ENCODE results near the gene APPL1.
"Not testable (repeated sequence)": the region's sequence is repeated elsewhere in the genome, so short reads cannot be mapped to it uniquely, and the experiment has no call there.

Gene APPL1

GRCh38 chr3:57274845-57275244 lies 47.3 kb downstream of the APPL1 start:
- DNase-seq, result no peak

- no peak for DNase-seq
Measured at GRCh38 chr3:57275393-57275792, 47.9 kb downstream of the APPL1 start.

GRCh38 chr3:57278237-57278636 lies 50.7 kb downstream of the APPL1 start:
- DNase-seq, result no peak

- DNase-seq, result no peak
Measured at GRCh38 chr3:57279685-57280084, 52.2 kb downstream of the APPL1 start.

- DNase-seq, result no peak
Measured at GRCh38 chr3:57281715-57282114, 54.2 kb downstream of the APPL1 start.

- no peak for DNase-seq
Measured at GRCh38 chr3:57283334-57283733, 55.8 kb downstream of the APPL1 start.

- no peak for DNase-seq
Measured at GRCh38 chr3:57287205-57287604, 59.7 kb downstream of the APPL1 start.

- no peak for DNase-seq
Measured at GRCh38 chr3:57288403-57288802, 60.9 kb downstream of the APPL1 start.

- no peak for DNase-seq
Measured at GRCh38 chr3:57292159-57292896, 64.8 kb downstream of the APPL1 start, which contains the start of gene ASB14. ASB14 (minus strand) TSS chr3:57292685; CDS start chr3:57292033, 652 bp downstream.

GRCh38 chr3:57292897-57293526 lies 65.5 kb downstream of the APPL1 start:
- DNase-seq, result no peak

GRCh38 chr3:57298041-57298440 lies 70.5 kb downstream of the APPL1 start:
- no peak for DNase-seq

- DNase-seq, result not testable (repeated sequence)
Measured at GRCh38 chr3:57303520-57303919, 76.0 kb downstream of the APPL1 start.

- no peak for DNase-seq
Measured at GRCh38 chr3:57309769-57310360, 82.3 kb downstream of the APPL1 start.

- DNase-seq, result no peak
Measured at GRCh38 chr3:57314204-57314603, 86.7 kb downstream of the APPL1 start.

Measured in stimulated activated CD4-positive, alpha-beta T cell treated with anti-CD3 and anti-CD28 coated beads, Interleukin-12 subunit alpha, Interleukin-12 subunit beta, amount 100 ng/mL, for 4 hours (primary cell).